ENCODE measurements around the gene IFI27L2. TPM values are rescaled to one million over a fixed set of nuclear protein-coding genes. Genes with fewer than 3 reads are reported as not detected.

IFI27L2 gene
- total RNA-seq, 6 experiments from 2014 or later, result 1.8 to 7.9 (median 4.1) TPM; not detected in 1

- no peaks in the 10 kb centered on the region for H3K9me3 ChIP-seq
- TF ChIP-seq POLR2A (IDR thresholded peaks at IDR 0.05) (no peak), CTCF (IDR thresholded peaks at IDR 0.05) (no peak)
- H3K4me3 ChIP-seq, result no peak overlapping the region
- H3K27ac ChIP-seq, result no peak overlapping the region
- ATAC-seq (no peak), DNase-seq (peak in 1 of 3 donors; percentile 17)
- peaks cover 0 to 8% (median 0%) of the 10 kb centered on the region in 4 donors for H3K4me1 ChIP-seq
- no peaks in the 10 kb centered on the region for H3K27me3 ChIP-seq
- H3K36me3 ChIP-seq, result no peaks in the 10 kb centered on the region
- intact Hi-C loops (cut with DNase I), result no loop called here
Observed at GRCh38 chr14:94119071-94119470, 10.3 kb downstream of the IFI27L2 start.

- ATAC-seq (no peak), DNase-seq (peak in 1 of 3 donors; percentile 20)
- Histone ChIP-seq H3K27me3 (no peaks in the 10 kb centered on the region), H3K4me1 (peaks cover 0 to 8% (median 0%) of the 10 kb centered on the region in 4 donors), H3K27ac (no peak overlapping the region), H3K9me3 (no peaks in the 10 kb centered on the region), H3K36me3 (no peaks in the 10 kb centered on the region), H3K4me3 (no peak overlapping the region)
- intact Hi-C loops (cut with DNase I), result no loop called here
- 41% methylated on average over 7 of the region's 9 CpGs for WGBS (ENCODE audit: insufficient coverage, low coverage, low lambda C conversion rate, missing lambda C conversion rate)
- TF ChIP-seq POLR2A (IDR thresholded peaks at IDR 0.05) (no peak), CTCF (IDR thresholded peaks at IDR 0.05) (no peak)
Observed at GRCh38 chr14:94117856-94118255, 11.5 kb downstream of the IFI27L2 start.

GRCh38 chr14:94116701-94117100 is 12.7 kb downstream of the IFI27L2 start:
- TF ChIP-seq CTCF (IDR thresholded peaks at IDR 0.05), result no peak
- no peak for TF ChIP-seq POLR2A (IDR thresholded peaks at IDR 0.05)
- no peak for ATAC-seq
- Histone ChIP-seq H3K4me1 (peaks cover 0 to 8% (median 0%) of the 10 kb centered on the region in 4 donors), H3K27ac (no peak overlapping the region), H3K9me3 (no peaks in the 10 kb centered on the region), H3K4me3 (no peak overlapping the region), H3K36me3 (no peaks in the 10 kb centered on the region), H3K27me3 (no peaks in the 10 kb centered on the region)
- WGBS (ENCODE audit: insufficient coverage, low coverage, low lambda C conversion rate, missing lambda C conversion rate), result 73% methylated on average over 5 of the region's 10 CpGs
- DNase-seq, result no peak
- intact Hi-C loops (cut with DNase I), result no loop called here

- TF ChIP-seq CTCF (IDR thresholded peaks at IDR 0.05) (no peak), POLR2A (IDR thresholded peaks at IDR 0.05) (no peak)
Observed at GRCh38 chr14:94115631-94116030, 13.8 kb downstream of the IFI27L2 start.

GRCh38 chr14:94115058-94115591 is 14.3 kb downstream of the IFI27L2 start:
- WGBS (ENCODE audit: insufficient coverage, low coverage, low lambda C conversion rate, missing lambda C conversion rate), result 14% methylated on average over 3 of the region's 4 CpGs
- DNase-seq, result no peak
- no peak overlapping the region for H3K27ac ChIP-seq
- H3K27me3 ChIP-seq, result no peaks in the 10 kb centered on the region
- peaks cover 0 to 8% (median 0%) of the 10 kb centered on the region in 4 donors for H3K4me1 ChIP-seq
- H3K36me3 ChIP-seq, result no peaks in the 10 kb centered on the region
- no peaks in the 10 kb centered on the region for H3K9me3 ChIP-seq
- TF ChIP-seq POLR2A (IDR thresholded peaks at IDR 0.05) (no peak), CTCF (IDR thresholded peaks at IDR 0.05) (no peak)
- no peak overlapping the region for H3K4me3 ChIP-seq
- intact Hi-C loops (cut with DNase I), result no loop called here
- peak; percentile 6 to 52 (median 47) for ATAC-seq

More at GRCh38 chr14:94115631-94116030, 13.8 kb downstream of the IFI27L2 start:
- Histone ChIP-seq H3K4me3 (no peak overlapping the region), H3K27ac (no peak overlapping the region), H3K36me3 (no peaks in the 10 kb centered on the region), H3K27me3 (no peaks in the 10 kb centered on the region), H3K9me3 (no peaks in the 10 kb centered on the region), H3K4me1 (peaks cover 0 to 8% (median 0%) of the 10 kb centered on the region in 4 donors)
- intact Hi-C loops (cut with DNase I), result no loop called here
- no peak for ATAC-seq
- no peak for DNase-seq
- WGBS (ENCODE audit: insufficient coverage, low coverage, low lambda C conversion rate, missing lambda C conversion rate), result 80% methylated on average over 1 of the region's 15 CpGs
